Sigmoid colon (tissue), 4 donors: Measurements from ENCODE around the gene SEC14L3.

Source experiments
- POLR2AphosphoS5 ChIP-seq, 4 donors: sonication (generic); formaldehyde crosslinking; IDR thresholded peaks; one replicate each; pipeline ENCODE4 v1.6.1; 2017; ENCODE audit warnings: antibody characterized with exemption in 4 of 4
- TF ChIP-seq, protein P1 (sequence below), 4 experiments: fragments of 450-650 bp in 3 of 4; fragments of 200-600 bp in 1 of 4; IDR thresholded peaks; one replicate each; pipeline ENCODE4 v1.5.1; 2016 to 2019; ENCODE audit warnings: antibody characterized with exemption in 4 of 4, mild to moderate bottlenecking in 3 of 4, moderate library complexity in 2 of 4

DNA sequence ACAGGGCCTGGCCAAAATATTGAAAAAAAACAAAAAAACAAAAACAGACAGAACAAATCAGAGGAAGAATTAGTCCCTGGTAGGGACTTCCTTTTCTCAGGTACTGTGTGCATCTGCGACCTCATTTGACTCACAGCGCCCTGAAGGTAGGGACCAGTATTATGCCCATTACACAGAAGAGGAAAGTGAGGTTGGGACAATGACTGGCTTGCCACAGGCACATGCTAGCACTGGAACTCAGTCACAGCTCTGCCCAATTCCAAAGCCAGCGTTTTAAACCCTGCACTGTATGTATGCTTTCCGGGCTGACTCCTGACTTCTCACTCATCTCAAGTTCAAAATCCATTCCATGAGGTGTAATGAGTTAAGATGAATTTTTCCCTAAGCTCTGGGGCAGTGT is 30.3 kb upstream of the SEC14L3 start:
- TF ChIP-seq, protein P1, sequence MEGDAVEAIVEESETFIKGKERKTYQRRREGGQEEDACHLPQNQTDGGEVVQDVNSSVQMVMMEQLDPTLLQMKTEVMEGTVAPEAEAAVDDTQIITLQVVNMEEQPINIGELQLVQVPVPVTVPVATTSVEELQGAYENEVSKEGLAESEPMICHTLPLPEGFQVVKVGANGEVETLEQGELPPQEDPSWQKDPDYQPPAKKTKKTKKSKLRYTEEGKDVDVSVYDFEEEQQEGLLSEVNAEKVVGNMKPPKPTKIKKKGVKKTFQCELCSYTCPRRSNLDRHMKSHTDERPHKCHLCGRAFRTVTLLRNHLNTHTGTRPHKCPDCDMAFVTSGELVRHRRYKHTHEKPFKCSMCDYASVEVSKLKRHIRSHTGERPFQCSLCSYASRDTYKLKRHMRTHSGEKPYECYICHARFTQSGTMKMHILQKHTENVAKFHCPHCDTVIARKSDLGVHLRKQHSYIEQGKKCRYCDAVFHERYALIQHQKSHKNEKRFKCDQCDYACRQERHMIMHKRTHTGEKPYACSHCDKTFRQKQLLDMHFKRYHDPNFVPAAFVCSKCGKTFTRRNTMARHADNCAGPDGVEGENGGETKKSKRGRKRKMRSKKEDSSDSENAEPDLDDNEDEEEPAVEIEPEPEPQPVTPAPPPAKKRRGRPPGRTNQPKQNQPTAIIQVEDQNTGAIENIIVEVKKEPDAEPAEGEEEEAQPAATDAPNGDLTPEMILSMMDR (IDR thresholded peaks at IDR 0.05): no peak
- TF ChIP-seq POLR2AphosphoS5 (IDR thresholded peaks at IDR 0.05): no peak
